Upper lobe of left lung (tissue), 4 donors: ENCODE measurements around the gene LYRM4.

Experiments
- POLR2A ChIP-seq, 4 donors: fragments of 450-650 bp; IDR thresholded peaks; one replicate each; pipeline ENCODE4 v1.5.1; 2016 to 2017; ENCODE audit warnings: antibody characterized with exemption in 4 of 4, mild to moderate bottlenecking in 2 of 4
- TF ChIP-seq, protein P1 (sequence below), 6 experiments: fragments of 450-650 bp in 4 of 6; fragments of 200-600 bp in 2 of 6; sonication (generic) in 2 of 6; IDR thresholded peaks; one replicate each; pipeline ENCODE4 v1.5.1; 2016 to 2019; ENCODE audit warnings: antibody characterized with exemption in 6 of 6

DNA sequence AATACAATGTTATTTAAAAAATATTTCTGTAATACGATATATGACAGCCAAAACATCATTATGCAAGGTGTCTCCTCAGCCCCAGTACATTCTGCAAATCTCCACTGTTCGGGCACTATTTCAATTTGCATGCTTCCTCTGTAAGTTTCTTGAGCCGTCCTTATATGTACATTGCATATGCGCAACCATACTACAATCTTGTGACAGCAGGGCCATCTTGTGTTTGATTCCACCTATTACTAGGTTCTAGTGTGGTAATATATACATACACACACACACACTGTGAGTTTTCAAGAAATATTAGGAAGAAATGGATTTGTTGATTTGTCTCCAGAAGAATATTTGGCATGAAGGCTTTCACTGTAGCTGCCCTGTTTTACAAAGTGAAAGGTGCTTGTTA, 9.8 kb downstream of the LYRM4 start:
- TF ChIP-seq, protein P1, sequence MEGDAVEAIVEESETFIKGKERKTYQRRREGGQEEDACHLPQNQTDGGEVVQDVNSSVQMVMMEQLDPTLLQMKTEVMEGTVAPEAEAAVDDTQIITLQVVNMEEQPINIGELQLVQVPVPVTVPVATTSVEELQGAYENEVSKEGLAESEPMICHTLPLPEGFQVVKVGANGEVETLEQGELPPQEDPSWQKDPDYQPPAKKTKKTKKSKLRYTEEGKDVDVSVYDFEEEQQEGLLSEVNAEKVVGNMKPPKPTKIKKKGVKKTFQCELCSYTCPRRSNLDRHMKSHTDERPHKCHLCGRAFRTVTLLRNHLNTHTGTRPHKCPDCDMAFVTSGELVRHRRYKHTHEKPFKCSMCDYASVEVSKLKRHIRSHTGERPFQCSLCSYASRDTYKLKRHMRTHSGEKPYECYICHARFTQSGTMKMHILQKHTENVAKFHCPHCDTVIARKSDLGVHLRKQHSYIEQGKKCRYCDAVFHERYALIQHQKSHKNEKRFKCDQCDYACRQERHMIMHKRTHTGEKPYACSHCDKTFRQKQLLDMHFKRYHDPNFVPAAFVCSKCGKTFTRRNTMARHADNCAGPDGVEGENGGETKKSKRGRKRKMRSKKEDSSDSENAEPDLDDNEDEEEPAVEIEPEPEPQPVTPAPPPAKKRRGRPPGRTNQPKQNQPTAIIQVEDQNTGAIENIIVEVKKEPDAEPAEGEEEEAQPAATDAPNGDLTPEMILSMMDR (IDR thresholded peaks at IDR 0.05), result no peak
- TF ChIP-seq POLR2A (IDR thresholded peaks at IDR 0.05), result no peak
